A549 (cell line): ENCODE data around the gene GGA1.

Source experiments
- ATOH8 ChIP-seq: fragments of 250-450 bp; sonication (Bioruptor Pico); IDR thresholded peaks from 2 replicates; pipeline ENCODE4 v1.5.0; 2020; ENCODE audit warnings: low read depth, mild to moderate bottlenecking, moderate library complexity
- CTCF ChIP-seq: fragments of >200 bp; sonication (Bioruptor Twin); formaldehyde crosslinking; IDR thresholded peaks from 3 replicates; pipeline ENCODE4 v1.5.1; 2016
- ESRRA ChIP-seq: fragments of 150-350 bp; IDR thresholded peaks from 2 replicates; pipeline ENCODE4 v1.6.1; 2014; ENCODE audit warnings: mild to moderate bottlenecking, low read length, borderline replicate concordance
- HOXB13 ChIP-seq: fragments of 250-450 bp; sonication (Bioruptor Pico); IDR thresholded peaks from 2 replicates; pipeline ENCODE4 v1.5.0; 2020; ENCODE audit warnings: low read depth, mild to moderate bottlenecking, moderate library complexity
- JUNB ChIP-seq: fragments of >200 bp; sonication (Bioruptor Twin); formaldehyde crosslinking; IDR thresholded peaks from 2 replicates; pipeline ENCODE4 v1.6.1; 2016
- MAX ChIP-seq: IDR thresholded peaks from 2 replicates; pipeline ENCODE4 v1.6.1; 2012
- PHF8 ChIP-seq: fragments of 200-600 bp; sonication (generic); IDR thresholded peaks from 2 replicates; pipeline ENCODE4 v1.6.1; 2016; ENCODE audit warnings: low read depth, mild to moderate bottlenecking, antibody characterized with exemption, moderate library complexity, borderline replicate concordance
- RAD21 ChIP-seq, 2 experiments: fragments of >200 bp in 1 of 2; sonication (Bioruptor Twin) in 1 of 2; formaldehyde crosslinking in 1 of 2; IDR thresholded peaks in 1 of 2; conservative IDR thresholded peaks in 1 of 2; 2 replicates in 1 of 2; 3 replicates in 1 of 2; pipeline ENCODE4 v1.6.1; 2012 to 2018; ENCODE audit warnings: inconsistent platforms in 1 of 2
- REST ChIP-seq: fragments of 200-600 bp; sonication (generic); IDR thresholded peaks from 2 replicates; pipeline ENCODE4 v1.6.1; 2016; ENCODE audit warnings: antibody characterized with exemption, mild to moderate bottlenecking, moderate library complexity
- RFX5 ChIP-seq: fragments of 450-650 bp; IDR thresholded peaks from 2 replicates; pipeline ENCODE4 v1.7.1; 2014; ENCODE audit warnings: antibody characterized with exemption, mild to moderate bottlenecking, moderate library complexity
- USF2 ChIP-seq: fragments of 450-650 bp; IDR thresholded peaks from 2 replicates; pipeline ENCODE4 v1.6.1; 2014; ENCODE audit warnings: antibody characterized with exemption
- TF ChIP-seq, protein P1 (sequence below): fragments of >200 bp; sonication (Bioruptor Twin); formaldehyde crosslinking; IDR thresholded peaks from 3 replicates; pipeline ENCODE4 v1.6.1; 2016

DNA sequence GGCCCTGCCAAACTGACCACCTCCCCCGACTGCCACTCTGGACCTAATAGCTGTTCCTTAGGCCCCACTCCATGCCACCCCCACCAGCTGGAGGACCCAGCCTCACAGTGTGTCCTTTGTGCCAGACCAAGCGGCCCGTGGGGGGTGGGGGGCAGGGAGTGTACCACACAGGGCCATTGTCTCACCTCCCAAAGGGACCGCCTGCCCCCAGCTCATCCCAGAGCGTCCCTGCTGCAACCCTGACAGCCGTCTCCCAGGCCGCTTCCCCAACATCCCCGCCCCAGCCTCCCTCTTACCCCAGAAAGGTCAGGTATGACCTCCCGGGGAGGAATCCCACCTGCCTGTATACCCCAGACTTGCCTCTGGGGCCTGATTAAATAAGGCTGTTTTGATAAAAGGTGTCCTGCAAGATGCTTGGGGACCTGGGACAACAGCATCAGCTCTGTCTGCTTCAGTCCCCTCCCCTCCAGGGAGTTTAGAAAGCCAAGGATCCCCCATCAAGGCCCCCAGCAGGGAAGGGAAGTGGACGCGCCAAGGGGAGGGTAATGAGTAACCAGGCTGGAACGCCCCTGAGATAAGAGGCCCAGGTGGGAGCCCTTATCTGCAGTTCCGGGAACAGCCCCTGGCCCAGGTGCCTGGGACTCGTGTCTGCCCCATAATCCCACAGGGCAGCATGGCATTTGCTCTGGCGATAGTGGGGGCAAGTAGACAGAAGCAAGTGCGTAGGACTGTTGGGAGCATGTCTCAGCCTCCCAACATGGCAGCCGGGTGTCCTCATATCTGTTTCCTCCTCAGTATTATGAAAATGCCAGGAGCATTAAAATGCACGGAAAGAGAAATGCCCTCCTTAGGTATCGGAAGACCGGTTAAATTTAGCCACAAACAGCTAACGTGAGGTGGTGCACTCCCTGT lies 39.4 kb upstream of the GGA1 start:
- TF ChIP-seq REST, result no peak
- TF ChIP-seq USF2, result no peak
- no peak for TF ChIP-seq RAD21 (conservative IDR thresholded peaks at IDR 0.05 in 1 of 2, IDR thresholded peaks at IDR 0.05 in 1 of 2)
- TF ChIP-seq MAX, result no peak
- no peak for TF ChIP-seq HOXB13
- no peak for TF ChIP-seq CTCF
- TF ChIP-seq RFX5, result no peak
- TF ChIP-seq ESRRA, result no peak
- no peak for TF ChIP-seq ATOH8 (CRISPR knock-in tag)
- no peak for TF ChIP-seq JUNB
- TF ChIP-seq, protein P1, sequence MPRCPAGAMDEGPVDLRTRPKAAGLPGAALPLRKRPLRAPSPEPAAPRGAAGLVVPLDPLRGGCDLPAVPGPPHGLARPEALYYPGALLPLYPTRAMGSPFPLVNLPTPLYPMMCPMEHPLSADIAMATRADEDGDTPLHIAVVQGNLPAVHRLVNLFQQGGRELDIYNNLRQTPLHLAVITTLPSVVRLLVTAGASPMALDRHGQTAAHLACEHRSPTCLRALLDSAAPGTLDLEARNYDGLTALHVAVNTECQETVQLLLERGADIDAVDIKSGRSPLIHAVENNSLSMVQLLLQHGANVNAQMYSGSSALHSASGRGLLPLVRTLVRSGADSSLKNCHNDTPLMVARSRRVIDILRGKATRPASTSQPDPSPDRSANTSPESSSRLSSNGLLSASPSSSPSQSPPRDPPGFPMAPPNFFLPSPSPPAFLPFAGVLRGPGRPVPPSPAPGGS, result no peak
- no peak for TF ChIP-seq PHF8
